HG03135 (cell line): ENCODE data around the gene XPA.
"Not testable (repeated sequence)": the region's sequence is repeated elsewhere in the genome, so short reads cannot be mapped to it uniquely, and the experiment has no call there.

Source experiments
- ATAC-seq: cut with Tn5 transposase; IDR thresholded peaks from one replicate; pipeline ENCODE4 v1.9.1; 2021; ENCODE audit warnings: mild to moderate bottlenecking, moderate library complexity; ENCODE audit not compliant: unreplicated experiment

XPA gene

GRCh38 chr9:97704345-97704677, 7.2 kb upstream of the XPA start:
- ATAC-seq, result no peak

GRCh38 chr9:97703437-97704344, 6.6 kb upstream of the XPA start:
- ATAC-seq, result no peak

DNA sequence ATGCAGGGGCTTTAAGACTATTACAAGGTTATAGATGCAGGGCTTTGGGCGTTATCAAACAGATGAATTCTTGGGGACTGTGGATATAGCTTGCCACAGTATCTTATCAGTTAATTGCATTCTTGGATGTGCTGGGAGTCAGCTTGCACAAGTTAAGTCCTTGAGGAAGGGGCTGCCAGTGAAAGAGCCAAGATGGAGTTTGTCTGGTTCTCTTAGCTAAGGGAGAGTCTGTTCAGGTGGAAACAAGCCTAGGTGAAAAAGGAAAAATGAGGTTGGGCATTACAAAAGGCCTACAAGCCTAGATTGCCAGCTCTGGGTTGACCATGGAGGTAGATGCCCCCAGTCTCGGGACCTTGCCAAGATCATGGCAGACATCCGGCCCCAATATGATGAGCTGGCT, 2.7 kb upstream of the XPA start:
- not testable (repeated sequence) for ATAC-seq

DNA sequence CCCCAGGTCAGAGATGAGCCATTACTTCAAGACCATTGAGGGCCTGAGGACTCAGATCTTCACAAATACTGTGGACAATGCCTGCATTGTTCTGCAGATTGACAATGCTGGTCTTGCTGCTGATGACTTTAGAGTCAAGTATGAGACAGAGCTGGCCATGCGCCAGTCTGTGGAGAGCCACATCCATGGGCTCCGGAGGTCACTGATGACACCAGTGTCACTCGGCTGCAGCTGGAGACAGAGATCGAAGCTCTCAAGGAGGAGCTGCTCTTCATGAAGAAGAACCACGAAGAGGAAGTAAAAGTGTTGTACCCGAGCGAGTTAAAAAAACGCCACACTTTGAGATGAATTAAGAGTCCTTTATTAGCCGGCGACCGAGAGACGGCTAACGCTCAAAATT, 2.1 kb upstream of the XPA start:
- ATAC-seq, result not testable (repeated sequence)

- no peak for ATAC-seq
Measured at GRCh38 chr9:97698865-97699264, 1.7 kb upstream of the XPA start.

GRCh38 chr9:97697837-97698236, 697 bp upstream of the XPA start:
- no peak for ATAC-seq

DNA sequence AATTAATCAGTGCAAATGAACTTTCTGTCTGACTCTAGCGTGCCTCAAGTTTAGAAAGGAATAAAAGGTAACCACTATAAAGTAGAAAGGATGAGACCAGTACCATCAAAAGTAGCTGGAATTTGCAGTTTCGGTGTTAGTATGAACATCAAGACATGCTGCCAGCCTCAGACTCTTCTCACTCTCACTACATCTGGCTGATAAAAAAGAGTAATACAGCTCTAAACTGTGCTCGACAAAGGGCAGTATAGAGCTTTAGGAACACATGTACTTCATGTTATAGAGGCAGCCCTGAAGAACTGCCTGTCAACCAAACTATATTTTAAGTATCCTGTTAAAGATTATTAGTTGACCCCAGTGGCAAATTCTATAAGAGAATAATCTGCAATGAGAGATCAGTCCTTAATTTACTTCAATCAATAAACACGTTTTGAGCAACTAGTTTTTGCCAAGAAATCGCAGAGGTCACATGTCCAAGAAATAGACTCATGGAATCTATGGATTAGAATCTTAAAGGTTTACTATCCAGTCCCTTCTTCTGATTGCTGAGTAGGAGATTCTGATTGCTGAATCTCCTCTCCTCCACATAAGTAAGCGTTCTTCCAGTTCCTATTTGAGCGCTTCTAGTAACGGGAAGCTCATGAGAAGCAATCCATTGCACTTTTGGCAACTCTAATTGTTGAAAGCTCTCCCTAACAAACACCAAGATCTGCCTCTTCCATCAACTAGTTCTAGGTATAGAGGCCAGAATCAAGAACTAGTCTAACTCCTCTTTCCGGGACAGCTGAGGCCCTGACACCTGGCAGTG, 941 bp downstream of the XPA start:
- no peak for ATAC-seq

GRCh38 chr9:97695390-97695789, 1.8 kb downstream of the XPA start:
- no peak for ATAC-seq

DNA sequence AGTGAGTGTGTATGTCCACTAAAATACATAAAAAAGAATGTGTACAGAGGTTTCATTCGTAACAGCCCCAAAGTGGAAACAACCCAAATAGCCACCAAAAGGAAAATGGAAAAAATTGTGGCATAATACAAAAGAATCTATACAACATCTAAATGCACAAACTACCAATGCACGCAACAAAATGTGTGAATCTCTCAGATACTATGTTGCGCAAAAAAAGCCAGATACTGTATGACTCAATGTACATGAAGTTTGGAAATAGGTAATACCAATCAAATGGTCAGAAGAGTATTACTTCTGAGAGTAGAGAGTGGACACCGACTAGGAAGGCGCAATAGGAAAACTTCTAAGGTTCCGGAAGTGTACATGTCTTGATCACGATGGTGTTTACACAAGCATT, 2.4 kb downstream of the XPA start:
- ATAC-seq, result no peak

- no peak for ATAC-seq
Measured at GRCh38 chr9:97689401-97690180, 7.5 kb downstream of the XPA start.

GRCh38 chr9:97688654-97689053, 8.5 kb downstream of the XPA start:
- ATAC-seq, result no peak

DNA sequence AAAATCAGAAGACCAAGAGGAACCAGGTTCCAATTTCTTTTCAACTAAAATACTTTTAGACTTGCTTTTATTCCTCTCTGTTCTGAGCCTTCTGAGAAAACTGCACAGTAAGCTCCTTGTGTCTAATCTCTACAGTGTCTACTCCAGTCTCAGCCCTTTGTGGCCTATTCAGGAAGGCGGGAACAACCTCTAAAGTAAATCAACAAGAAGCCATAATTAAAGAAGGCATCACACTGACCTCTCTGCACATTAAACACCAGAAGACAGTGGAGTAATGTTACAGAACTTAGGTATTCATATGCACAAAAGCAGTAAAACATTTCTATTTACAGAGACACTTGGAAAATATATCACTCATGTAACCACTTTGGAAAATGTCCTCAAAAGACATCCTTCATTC, 14.9 kb downstream of the XPA start:
- ATAC-seq, result no peak

- no peak for ATAC-seq
Measured at GRCh38 chr9:97675655-97676054, 21.5 kb downstream of the XPA start.

GRCh38 chr9:97673922-97674321, 23.2 kb downstream of the XPA start:
- ATAC-seq, result no peak

- ATAC-seq, result no peak
Measured at GRCh38 chr9:97672403-97672802, 24.7 kb downstream of the XPA start.

GRCh38 chr9:97670586-97670985, 26.6 kb downstream of the XPA start:
- ATAC-seq, result no peak

GRCh38 chr9:97668485-97668884, 28.7 kb downstream of the XPA start:
- no peak for ATAC-seq

- ATAC-seq, result no peak
Measured at GRCh38 chr9:97666907-97667686, 30.0 kb downstream of the XPA start.

DNA sequence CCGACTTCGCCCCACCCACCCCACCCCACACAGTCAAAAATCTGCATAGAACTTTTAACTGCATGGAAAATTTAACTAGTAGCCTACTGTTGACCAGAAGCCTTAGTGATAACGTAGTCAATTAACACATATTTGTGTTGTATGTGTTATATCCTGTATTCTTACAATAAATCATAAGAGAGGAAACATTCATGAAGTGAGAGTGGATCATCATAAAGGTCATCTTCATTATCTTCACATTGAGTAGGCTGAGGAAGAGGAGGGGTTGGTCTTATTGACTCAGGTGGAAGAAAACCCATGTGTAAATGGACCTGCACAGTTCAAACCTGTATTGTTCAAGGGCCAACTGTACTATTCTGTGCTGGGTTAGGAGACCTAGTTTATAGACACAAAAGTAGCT, 31.4 kb downstream of the XPA start:
- no peak for ATAC-seq

DNA sequence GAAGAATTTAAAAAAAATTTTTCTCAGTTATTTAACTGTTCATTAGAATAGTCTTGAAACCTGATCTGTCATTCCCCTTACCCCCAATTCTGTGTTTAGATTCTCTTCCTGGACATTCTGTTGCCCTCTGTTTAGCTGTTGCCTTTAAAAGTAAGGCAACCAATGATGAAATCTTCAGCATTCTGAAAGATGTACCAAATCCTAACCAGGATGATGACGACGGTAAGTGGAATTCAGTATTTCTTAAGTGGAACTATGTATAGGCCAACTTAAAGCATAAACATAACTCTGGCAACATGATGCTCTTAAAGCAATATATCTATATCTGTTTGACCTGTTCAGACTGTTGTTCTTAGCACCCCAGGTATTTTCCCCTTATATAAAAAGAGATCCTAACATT, 36.3 kb downstream of the XPA start:
- no peak for ATAC-seq

DNA sequence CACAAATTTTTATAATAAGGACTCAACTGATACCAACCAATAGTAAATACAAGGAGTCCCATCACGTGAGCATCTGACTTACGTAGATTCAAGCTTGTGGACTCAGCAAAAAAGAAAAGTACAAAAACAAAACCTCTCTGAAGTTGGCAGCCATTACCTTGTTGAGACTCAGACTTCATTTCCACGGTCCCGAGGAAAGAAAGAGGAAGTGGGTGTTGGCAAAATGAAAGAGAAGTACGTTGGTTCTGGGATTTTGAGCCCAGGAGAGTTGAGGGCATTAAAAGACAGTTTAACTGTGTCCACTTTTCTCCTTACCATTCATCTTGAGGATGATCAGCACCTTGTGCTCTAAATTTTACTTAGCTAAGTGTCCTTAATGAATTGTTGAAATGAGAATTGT, 36.8 kb downstream of the XPA start:
- no peak for ATAC-seq
